ENCODE results near the gene LRRC8B.

Gene LRRC8B

GRCh38 chr1:89608984-89609725 is 84.5 kb downstream of the LRRC8B start:
- Histone ChIP-seq H3K9me3 (ENCODE audit: control insufficient read depth in 2 of 2, low read length in 2 of 2) (no peaks in the 10 kb centered on the region), H3K9ac (ENCODE audit: low read length in 2 of 2) (no peak overlapping the region), H3K27me3 (ENCODE audit: control insufficient read depth in 1 of 2, insufficient read depth in 2 of 2, low read length in 2 of 2) (no peaks in the 10 kb centered on the region), H3K4me3 (ENCODE audit: low read length in 2 of 2) (no peak overlapping the region), H3K36me3 (ENCODE audit: control insufficient read depth in 2 of 2, insufficient read depth in 2 of 2, low read length in 2 of 2) (no peaks in the 10 kb centered on the region), H3K4me1 (ENCODE audit: control insufficient read depth, insufficient read depth, low read length) (no peaks in the 10 kb centered on the region), H3K27ac (ENCODE audit: low read length) (no peak overlapping the region)

- Histone ChIP-seq H3K9me3 (ENCODE audit: control insufficient read depth in 2 of 2, low read length in 2 of 2) (no peaks in the 10 kb centered on the region), H3K36me3 (ENCODE audit: control insufficient read depth in 2 of 2, insufficient read depth in 2 of 2, low read length in 2 of 2) (no peaks in the 10 kb centered on the region), H3K9ac (ENCODE audit: low read length in 2 of 2) (no peak overlapping the region), H3K4me1 (ENCODE audit: control insufficient read depth, insufficient read depth, low read length) (no peaks in the 10 kb centered on the region), H3K27me3 (ENCODE audit: control insufficient read depth in 1 of 2, insufficient read depth in 2 of 2, low read length in 2 of 2) (no peaks in the 10 kb centered on the region), H3K4me3 (ENCODE audit: low read length in 2 of 2) (no peak overlapping the region), H3K27ac (ENCODE audit: low read length) (no peak overlapping the region)
These were observed 85.3 kb downstream of the LRRC8B start for GRCh38 chr1:89609781-89610456.

- no peaks in the 10 kb centered on the region for H3K27me3 ChIP-seq (ENCODE audit: control insufficient read depth in 1 of 2, insufficient read depth in 2 of 2, low read length in 2 of 2)
- H3K36me3 ChIP-seq (ENCODE audit: control insufficient read depth in 2 of 2, insufficient read depth in 2 of 2, low read length in 2 of 2) = no peaks in the 10 kb centered on the region
- no peak overlapping the region for H3K27ac ChIP-seq (ENCODE audit: low read length)
- H3K4me1 ChIP-seq (ENCODE audit: control insufficient read depth, insufficient read depth, low read length) = no peaks in the 10 kb centered on the region
- H3K9me3 ChIP-seq (ENCODE audit: control insufficient read depth in 2 of 2, low read length in 2 of 2) = no peaks in the 10 kb centered on the region
- no peak overlapping the region for H3K9ac ChIP-seq (ENCODE audit: low read length in 2 of 2)
- no peak overlapping the region for H3K4me3 ChIP-seq (ENCODE audit: low read length in 2 of 2)
These were observed 85.9 kb downstream of the LRRC8B start for GRCh38 chr1:89610457-89611011.

GRCh38 chr1:89611721-89612120 is 87.1 kb downstream of the LRRC8B start:
- Histone ChIP-seq H3K27ac (ENCODE audit: low read length) (no peak overlapping the region), H3K4me1 (ENCODE audit: control insufficient read depth, insufficient read depth, low read length) (no peaks in the 10 kb centered on the region), H3K4me3 (ENCODE audit: low read length in 2 of 2) (no peak overlapping the region), H3K9me3 (ENCODE audit: control insufficient read depth in 2 of 2, low read length in 2 of 2) (no peaks in the 10 kb centered on the region), H3K36me3 (ENCODE audit: control insufficient read depth in 2 of 2, insufficient read depth in 2 of 2, low read length in 2 of 2) (no peaks in the 10 kb centered on the region), H3K9ac (ENCODE audit: low read length in 2 of 2) (no peak overlapping the region), H3K27me3 (ENCODE audit: control insufficient read depth in 1 of 2, insufficient read depth in 2 of 2, low read length in 2 of 2) (no peaks in the 10 kb centered on the region)

GRCh38 chr1:89613928-89614327 is 89.3 kb downstream of the LRRC8B start:
- no peaks in the 10 kb centered on the region for H3K4me1 ChIP-seq (ENCODE audit: control insufficient read depth, insufficient read depth, low read length)
- H3K36me3 ChIP-seq (ENCODE audit: control insufficient read depth in 2 of 2, insufficient read depth in 2 of 2, low read length in 2 of 2) = no peaks in the 10 kb centered on the region
- no peaks in the 10 kb centered on the region for H3K9me3 ChIP-seq (ENCODE audit: control insufficient read depth in 2 of 2, low read length in 2 of 2)
- H3K27ac ChIP-seq (ENCODE audit: low read length) = no peak overlapping the region
- no peak overlapping the region for H3K4me3 ChIP-seq (ENCODE audit: low read length in 2 of 2)
- no peaks in the 10 kb centered on the region for H3K27me3 ChIP-seq (ENCODE audit: control insufficient read depth in 1 of 2, insufficient read depth in 2 of 2, low read length in 2 of 2)
- no peak overlapping the region for H3K9ac ChIP-seq (ENCODE audit: low read length in 2 of 2)

GRCh38 chr1:89615676-89616598 is 91.3 kb downstream of the LRRC8B start:
- no peak overlapping the region for H3K4me3 ChIP-seq (ENCODE audit: low read length in 2 of 2)
- no peak overlapping the region for H3K9ac ChIP-seq (ENCODE audit: low read length in 2 of 2)
- H3K4me1 ChIP-seq (ENCODE audit: control insufficient read depth, insufficient read depth, low read length) = no peaks in the 10 kb centered on the region
- H3K27me3 ChIP-seq (ENCODE audit: control insufficient read depth in 1 of 2, insufficient read depth in 2 of 2, low read length in 2 of 2) = no peaks in the 10 kb centered on the region
- no peaks in the 10 kb centered on the region for H3K36me3 ChIP-seq (ENCODE audit: control insufficient read depth in 2 of 2, insufficient read depth in 2 of 2, low read length in 2 of 2)
- H3K9me3 ChIP-seq (ENCODE audit: control insufficient read depth in 2 of 2, low read length in 2 of 2) = no peaks in the 10 kb centered on the region
- H3K27ac ChIP-seq (ENCODE audit: low read length) = no peak overlapping the region

- no peak overlapping the region for H3K4me3 ChIP-seq (ENCODE audit: low read length in 2 of 2)
- H3K9ac ChIP-seq (ENCODE audit: low read length in 2 of 2) = no peak overlapping the region
- H3K9me3 ChIP-seq (ENCODE audit: control insufficient read depth in 2 of 2, low read length in 2 of 2) = no peaks in the 10 kb centered on the region
- H3K27me3 ChIP-seq (ENCODE audit: control insufficient read depth in 1 of 2, insufficient read depth in 2 of 2, low read length in 2 of 2) = no peaks in the 10 kb centered on the region
- no peak overlapping the region for H3K27ac ChIP-seq (ENCODE audit: low read length)
- no peaks in the 10 kb centered on the region for H3K4me1 ChIP-seq (ENCODE audit: control insufficient read depth, insufficient read depth, low read length)
- H3K36me3 ChIP-seq (ENCODE audit: control insufficient read depth in 2 of 2, insufficient read depth in 2 of 2, low read length in 2 of 2) = no peaks in the 10 kb centered on the region
These were observed 92.4 kb downstream of the LRRC8B start for GRCh38 chr1:89616844-89617627.

- Histone ChIP-seq H3K36me3 (ENCODE audit: control insufficient read depth in 2 of 2, insufficient read depth in 2 of 2, low read length in 2 of 2) (no peaks in the 10 kb centered on the region), H3K27me3 (ENCODE audit: control insufficient read depth in 1 of 2, insufficient read depth in 2 of 2, low read length in 2 of 2) (no peaks in the 10 kb centered on the region), H3K27ac (ENCODE audit: low read length) (no peak overlapping the region), H3K9me3 (ENCODE audit: control insufficient read depth in 2 of 2, low read length in 2 of 2) (no peaks in the 10 kb centered on the region), H3K9ac (ENCODE audit: low read length in 2 of 2) (no peak overlapping the region), H3K4me1 (ENCODE audit: control insufficient read depth, insufficient read depth, low read length) (no peaks in the 10 kb centered on the region), H3K4me3 (ENCODE audit: low read length in 2 of 2) (no peak overlapping the region)
These were observed 96.0 kb downstream of the LRRC8B start for GRCh38 chr1:89620664-89621063.

- H3K27ac ChIP-seq (ENCODE audit: low read length) = no peak overlapping the region
- H3K4me3 ChIP-seq (ENCODE audit: low read length in 2 of 2) = no peak overlapping the region
- H3K27me3 ChIP-seq (ENCODE audit: control insufficient read depth in 1 of 2, insufficient read depth in 2 of 2, low read length in 2 of 2) = no peaks in the 10 kb centered on the region
- H3K9me3 ChIP-seq (ENCODE audit: control insufficient read depth in 2 of 2, low read length in 2 of 2) = no peaks in the 10 kb centered on the region
- no peaks in the 10 kb centered on the region for H3K36me3 ChIP-seq (ENCODE audit: control insufficient read depth in 2 of 2, insufficient read depth in 2 of 2, low read length in 2 of 2)
- H3K9ac ChIP-seq (ENCODE audit: low read length in 2 of 2) = no peak overlapping the region
- H3K4me1 ChIP-seq (ENCODE audit: control insufficient read depth, insufficient read depth, low read length) = no peaks in the 10 kb centered on the region
These were observed 98.3 kb downstream of the LRRC8B start for GRCh38 chr1:89622895-89623294.

- Histone ChIP-seq H3K4me3 (ENCODE audit: low read length in 2 of 2) (no peak overlapping the region), H3K4me1 (ENCODE audit: control insufficient read depth, insufficient read depth, low read length) (no peaks in the 10 kb centered on the region), H3K9me3 (ENCODE audit: control insufficient read depth in 2 of 2, low read length in 2 of 2) (no peaks in the 10 kb centered on the region), H3K9ac (ENCODE audit: low read length in 2 of 2) (no peak overlapping the region), H3K27me3 (ENCODE audit: control insufficient read depth in 1 of 2, insufficient read depth in 2 of 2, low read length in 2 of 2) (no peaks in the 10 kb centered on the region), H3K36me3 (ENCODE audit: control insufficient read depth in 2 of 2, insufficient read depth in 2 of 2, low read length in 2 of 2) (no peaks in the 10 kb centered on the region), H3K27ac (ENCODE audit: low read length) (no peak overlapping the region)
These were observed 99.7 kb downstream of the LRRC8B start for GRCh38 chr1:89624314-89624713.
